K562 (cell line): ENCODE data around the gene ZDHHC8. TPM values are rescaled to one million over a fixed set of nuclear protein-coding genes. Genes with fewer than 3 reads are reported as not detected.
A peak's percentile ranks its signal among the peaks of the same experiment; 100 is the strongest.

Source experiments
- ARID4B ChIP-seq: sonication (generic); formaldehyde crosslinking; IDR thresholded peaks from 2 replicates; pipeline ENCODE4 v1.8.0; 2022; ENCODE audit warnings: mild to moderate bottlenecking, missing genetic modification reagents
- CTBP1 ChIP-seq: fragments of 450-650 bp; IDR thresholded peaks from 2 replicates; pipeline ENCODE4 v1.6.1; 2016; ENCODE audit warnings: borderline replicate concordance
- NR4A1 ChIP-seq, 2 experiments: fragments of 250-450 bp in 1 of 2; fragments of 450-650 bp in 1 of 2; sonication (Bioruptor Pico) in 1 of 2; IDR thresholded peaks; 2 replicates each; pipeline versions ENCODE4 v1.4.0 to v1.6.1; 2016 to 2020; ENCODE audit warnings: mild to moderate bottlenecking in 2 of 2, missing compliant biosample characterization in 1 of 2, missing genetic modification characterization in 1 of 2, moderate library complexity in 1 of 2
- RNF2 ChIP-seq: sonication (generic); IDR thresholded peaks from 2 replicates; pipeline ENCODE4 v1.6.1; 2016
- TEAD4 ChIP-seq, 2 experiments: sonication (generic) in 1 of 2; formaldehyde crosslinking in 1 of 2; IDR thresholded peaks; 2 replicates each; pipeline versions ENCODE4 v1.6.1 to v1.8.0; 2012 to 2022; ENCODE audit warnings: borderline replicate concordance in 1 of 2, inconsistent platforms in 1 of 2, low read length in 1 of 2, mild to moderate bottlenecking in 1 of 2, missing genetic modification reagents in 1 of 2
- TGIF2 ChIP-seq: sonication (generic); formaldehyde crosslinking; IDR thresholded peaks from 2 replicates; pipeline ENCODE4 v1.8.1; 2022; ENCODE audit warnings: mild to moderate bottlenecking, missing genetic modification reagents, moderate library complexity
- ZBTB5 ChIP-seq: fragments of 450-650 bp; IDR thresholded peaks from 2 replicates; pipeline ENCODE4 v1.6.1; 2017; ENCODE audit warnings: antibody characterized with exemption
- ZNF143 ChIP-seq: sonication (generic); formaldehyde crosslinking; IDR thresholded peaks from 2 replicates; pipeline ENCODE4 v1.9.0; 2022; ENCODE audit warnings: mild to moderate bottlenecking, missing genetic modification reagents
- ZNF277 ChIP-seq: fragments of 250-450 bp; sonication (Bioruptor Pico); IDR thresholded peaks from 2 replicates; pipeline ENCODE4 v1.8.0; 2022; ENCODE audit warnings: inconsistent platforms, mild to moderate bottlenecking, moderate library complexity, borderline replicate concordance
- polyA plus RNA-seq, 8 experiments: library from polyadenylated mRNA; depleted of rRNA in 4 of 8; stranded (reverse) in 5 of 8; unstranded in 3 of 8; fragments of >200 nt; fragmentation: Nextera tagmentation in 2 of 8; fragmentation: Illumina TruSeq in 1 of 8; extraction: Ambion mirVana in 2 of 8; extraction: Trizol in 1 of 8; gene quantifications; 2 replicates each; pipeline versions ENCODE4 v1.2.1 to v1.2.3, GENCODE V29; 2011 to 2014; ENCODE audit warnings: inconsistent platforms in 1 of 8, missing spikeins in 1 of 8
- total RNA-seq, 7 experiments: library from RNA; depleted of rRNA in 6 of 7; stranded (reverse); fragments of >200 nt in 6 of 7; fragmentation: Illumina TruSeq in 2 of 7; extraction: Trizol in 2 of 7; gene quantifications; 2 replicates each; pipeline versions ENCODE4 v1.2.1 to v1.2.3, GENCODE V29; 2011 to 2021; ENCODE audit warnings: low replicate concordance in 1 of 7
- TF ChIP-seq, protein P1 (sequence below): sonication (generic); formaldehyde crosslinking; IDR thresholded peaks from 2 replicates; pipeline ENCODE4 v1.8.0; 2022; ENCODE audit warnings: mild to moderate bottlenecking, low read depth, missing genetic modification reagents
- TF ChIP-seq, protein P2 (sequence below): sonication (generic); formaldehyde crosslinking; IDR thresholded peaks from 2 replicates; pipeline ENCODE4 v1.8.1; 2022; ENCODE audit warnings: missing genetic modification reagents
- TF ChIP-seq, protein P3 (sequence below): sonication (generic); formaldehyde crosslinking; IDR thresholded peaks from 2 replicates; pipeline ENCODE4 v1.9.0; 2022; ENCODE audit warnings: mild to moderate bottlenecking, missing genetic modification reagents
- TF ChIP-seq, protein P4 (sequence below): fragments of 450-650 bp; formaldehyde crosslinking; IDR thresholded peaks from 2 replicates; pipeline ENCODE4 v1.4.0; 2020; ENCODE audit warnings: mild to moderate bottlenecking

The ZDHHC8 gene
- total and polyA plus RNA-seq, 9 of the 15 experiments (the other 6 are each of a cell fraction or from before 2014, with no cell fraction given) = 0.04 to 109 (median 16.4) TPM

DNA sequence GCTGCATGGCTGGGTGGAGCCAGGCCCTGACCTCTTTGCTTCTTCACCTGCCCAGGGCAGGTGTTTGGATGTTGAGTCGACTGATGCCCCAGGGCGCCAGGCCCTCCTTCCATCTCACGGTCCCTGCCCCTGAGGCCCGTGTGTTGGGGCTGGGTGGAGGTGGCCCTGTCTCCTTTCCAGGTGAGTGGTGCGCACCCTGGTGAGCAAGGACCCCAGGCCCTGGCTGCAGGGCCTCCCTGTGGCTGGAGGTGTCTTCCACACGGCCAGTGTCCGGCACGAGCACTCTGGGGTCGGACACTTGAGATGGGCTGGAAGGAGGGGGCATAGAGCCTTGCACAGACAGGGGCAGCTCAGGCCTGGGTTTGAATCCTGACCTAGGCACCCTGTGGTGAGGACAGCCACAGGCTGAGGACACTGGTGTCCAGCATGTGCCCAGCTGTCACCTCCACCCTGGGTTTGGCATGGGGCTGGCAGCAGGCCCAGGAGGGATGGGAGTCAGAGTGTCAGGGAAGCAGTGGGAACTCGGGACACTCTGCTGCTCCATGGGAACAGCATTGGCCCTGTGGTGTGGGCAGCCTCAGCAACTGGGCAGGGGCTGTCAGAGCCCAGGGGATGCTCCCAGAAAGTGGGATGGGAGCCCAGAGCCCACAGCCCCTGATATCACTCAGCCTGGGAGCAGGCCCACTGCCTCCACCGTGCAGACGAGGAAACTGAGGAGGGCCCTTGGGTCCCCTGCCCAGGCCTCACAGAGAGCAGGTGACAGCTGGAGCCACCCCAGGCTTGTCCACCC lies 56.4 kb downstream of the ZDHHC8 start (continued):
- TF ChIP-seq ARID4B (peak; percentile 69), TEAD4 (IDR thresholded peaks at IDR 0.05; ENCODE audit: low read length) (no peak), TEAD4 (CRISPR knock-in tag; IDR thresholded peaks at IDR 0.05; ENCODE audit: borderline replicate concordance) (0 out of 2 replicates have a peak, but pooled peaks have one; percentile 37), RNF2 (no peak), ZNF143 (no peak), NR4A1 (CRISPR knock-in tag; IDR thresholded peaks at IDR 0.05) (no peak), NR4A1 (tag; IDR thresholded peaks at IDR 0.05) (no peak), ZNF277 (CRISPR knock-in tag) (peak; percentile 28; the same call in 1 of the 2 replicates), CTBP1 (no peak), ZBTB5 (no peak), TGIF2 (CRISPR knock-in tag) (no peak)
- TF ChIP-seq, protein P1, sequence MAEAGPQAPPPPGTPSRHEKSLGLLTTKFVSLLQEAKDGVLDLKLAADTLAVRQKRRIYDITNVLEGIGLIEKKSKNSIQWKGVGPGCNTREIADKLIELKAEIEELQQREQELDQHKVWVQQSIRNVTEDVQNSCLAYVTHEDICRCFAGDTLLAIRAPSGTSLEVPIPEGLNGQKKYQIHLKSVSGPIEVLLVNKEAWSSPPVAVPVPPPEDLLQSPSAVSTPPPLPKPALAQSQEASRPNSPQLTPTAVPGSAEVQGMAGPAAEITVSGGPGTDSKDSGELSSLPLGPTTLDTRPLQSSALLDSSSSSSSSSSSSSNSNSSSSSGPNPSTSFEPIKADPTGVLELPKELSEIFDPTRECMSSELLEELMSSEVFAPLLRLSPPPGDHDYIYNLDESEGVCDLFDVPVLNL (CRISPR knock-in tag) = 0 out of 2 replicates have a peak, but pooled peaks have one; percentile 57
- TF ChIP-seq, protein P2, sequence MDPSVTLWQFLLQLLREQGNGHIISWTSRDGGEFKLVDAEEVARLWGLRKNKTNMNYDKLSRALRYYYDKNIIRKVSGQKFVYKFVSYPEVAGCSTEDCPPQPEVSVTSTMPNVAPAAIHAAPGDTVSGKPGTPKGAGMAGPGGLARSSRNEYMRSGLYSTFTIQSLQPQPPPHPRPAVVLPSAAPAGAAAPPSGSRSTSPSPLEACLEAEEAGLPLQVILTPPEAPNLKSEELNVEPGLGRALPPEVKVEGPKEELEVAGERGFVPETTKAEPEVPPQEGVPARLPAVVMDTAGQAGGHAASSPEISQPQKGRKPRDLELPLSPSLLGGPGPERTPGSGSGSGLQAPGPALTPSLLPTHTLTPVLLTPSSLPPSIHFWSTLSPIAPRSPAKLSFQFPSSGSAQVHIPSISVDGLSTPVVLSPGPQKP (CRISPR knock-in tag) = no peak
- TF ChIP-seq, protein P3, sequence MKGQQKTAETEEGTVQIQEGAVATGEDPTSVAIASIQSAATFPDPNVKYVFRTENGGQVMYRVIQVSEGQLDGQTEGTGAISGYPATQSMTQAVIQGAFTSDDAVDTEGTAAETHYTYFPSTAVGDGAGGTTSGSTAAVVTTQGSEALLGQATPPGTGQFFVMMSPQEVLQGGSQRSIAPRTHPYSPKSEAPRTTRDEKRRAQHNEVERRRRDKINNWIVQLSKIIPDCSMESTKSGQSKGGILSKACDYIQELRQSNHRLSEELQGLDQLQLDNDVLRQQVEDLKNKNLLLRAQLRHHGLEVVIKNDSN = peak; percentile 21; the same call in 1 of the 2 replicates
- TF ChIP-seq, protein P4, sequence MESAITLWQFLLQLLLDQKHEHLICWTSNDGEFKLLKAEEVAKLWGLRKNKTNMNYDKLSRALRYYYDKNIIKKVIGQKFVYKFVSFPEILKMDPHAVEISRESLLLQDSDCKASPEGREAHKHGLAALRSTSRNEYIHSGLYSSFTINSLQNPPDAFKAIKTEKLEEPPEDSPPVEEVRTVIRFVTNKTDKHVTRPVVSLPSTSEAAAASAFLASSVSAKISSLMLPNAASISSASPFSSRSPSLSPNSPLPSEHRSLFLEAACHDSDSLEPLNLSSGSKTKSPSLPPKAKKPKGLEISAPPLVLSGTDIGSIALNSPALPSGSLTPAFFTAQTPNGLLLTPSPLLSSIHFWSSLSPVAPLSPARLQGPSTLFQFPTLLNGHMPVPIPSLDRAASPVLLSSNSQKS (CRISPR knock-in tag) = no peak
